Osteoblast (primary cell): Measurements from ENCODE around the gene CDC42BPG. TPM values are rescaled to one million over a fixed set of nuclear protein-coding genes. Genes with fewer than 3 reads are reported as not detected.

Experiments used
- DNase-seq: peaks from one replicate; pipeline ENCODE4 v3.0.0; 2011; ENCODE audit warnings: low spot score, mixed read lengths; ENCODE audit not compliant: insufficient read length; ENCODE audit errors: missing footprints
- H2AFZ ChIP-seq: 2 replicates; pipeline ENCODE4 v1.6.0; 2011; ENCODE audit warnings: mild to moderate bottlenecking, low read length
- H3K27ac ChIP-seq: 2 replicates; pipeline ENCODE4 v1.5.1; 2011; ENCODE audit warnings: mild to moderate bottlenecking, low read depth, low read length, moderate library complexity
- H3K27me3 ChIP-seq: 2 replicates; pipeline ENCODE4 v1.6.0; 2012; ENCODE audit warnings: mild to moderate bottlenecking, control low read depth, inconsistent platforms, low read length, moderate library complexity; ENCODE audit not compliant: insufficient read depth
- H3K36me3 ChIP-seq: 2 replicates; pipeline ENCODE4 v1.5.1; 2011; ENCODE audit warnings: mild to moderate bottlenecking, low read length, control low read depth, moderate library complexity; ENCODE audit not compliant: insufficient read depth
- H3K4me1 ChIP-seq: 2 replicates; pipeline ENCODE4 v1.5.1; 2011; ENCODE audit warnings: mild to moderate bottlenecking, low read length, control low read depth, moderate library complexity; ENCODE audit not compliant: insufficient read depth
- H3K4me2 ChIP-seq: 2 replicates; pipeline ENCODE4 v1.6.0; 2011; ENCODE audit warnings: mild to moderate bottlenecking, low read length; ENCODE audit not compliant: insufficient read depth
- H3K4me3 ChIP-seq: fragments of 200-600 bp; sonication (generic); 3 replicates; pipeline ENCODE4 v1.5.1; 2012; ENCODE audit warnings: mild to moderate bottlenecking, low read length, inconsistent platforms; ENCODE audit not compliant: insufficient read depth
- H3K79me2 ChIP-seq: 2 replicates; pipeline ENCODE4 v1.6.0; 2012; ENCODE audit warnings: mild to moderate bottlenecking, low read length, control low read depth, inconsistent platforms; ENCODE audit not compliant: insufficient read depth
- H3K9me3 ChIP-seq: 2 replicates; pipeline ENCODE4 v1.5.1; 2011; ENCODE audit warnings: low read depth, low read length, control low read depth
- H4K20me1 ChIP-seq: 2 replicates; pipeline ENCODE4 v1.6.0; 2012; ENCODE audit warnings: mild to moderate bottlenecking, low read length, control low read depth; ENCODE audit not compliant: insufficient read depth
- CTCF ChIP-seq: IDR thresholded peaks from 2 replicates; pipeline ENCODE4 v1.5.1; 2011; ENCODE audit warnings: mild to moderate bottlenecking, low read depth, low read length, moderate library complexity; ENCODE audit errors: extremely low read depth
- total RNA-seq: library from RNA; depleted of rRNA; stranded (reverse); fragments of >200 nt; gene quantifications from 2 replicates; pipeline ENCODE4 v1.2.3, GENCODE V29; 2012

The CDC42BPG gene
- total RNA-seq, 1 donor, result under 0.01 TPM

- Histone ChIP-seq H3K27me3 (no peaks in the 10 kb centered on the region), H2AFZ (no peak overlapping the region), H3K4me2 (no peak overlapping the region), H4K20me1 (no peaks in the 10 kb centered on the region), H3K4me3 (no peak overlapping the region), H3K27ac (no peak overlapping the region), H3K79me2 (no peaks in the 10 kb centered on the region), H3K36me3 (no peaks in the 10 kb centered on the region), H3K4me1 (peaks cover 10% of the 10 kb centered on the region), H3K9me3 (no peaks in the 10 kb centered on the region)
- no peak for DNase-seq
- no peak for TF ChIP-seq CTCF
Observed at GRCh38 chr11:64888729-64889511, 44.5 kb upstream of the CDC42BPG start.

DNA sequence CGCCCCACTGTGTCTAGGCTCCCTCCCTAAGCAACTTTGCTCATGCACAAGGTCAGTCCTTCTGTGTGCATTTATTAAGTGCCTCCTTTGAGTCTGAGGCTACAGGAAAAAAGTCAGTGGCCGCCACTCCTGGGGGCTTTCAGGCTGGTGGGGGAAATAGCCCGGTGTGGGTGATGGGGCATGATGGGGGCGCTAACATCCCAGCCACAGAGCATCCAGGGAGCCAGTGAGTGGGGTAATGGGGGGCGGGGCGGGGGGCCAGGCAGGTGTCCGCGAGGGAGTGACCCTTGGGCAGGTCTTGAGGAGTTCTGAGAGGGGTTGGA lies 43.9 kb upstream of the CDC42BPG start:
- Histone ChIP-seq H3K4me1 (peaks cover 10% of the 10 kb centered on the region), H3K4me2 (peak overlapping the region; percentile 74), H2AFZ (peak overlapping the region; percentile 92), H3K4me3 (no peak overlapping the region), H3K27me3 (no peaks in the 10 kb centered on the region), H3K79me2 (no peaks in the 10 kb centered on the region), H3K9me3 (no peaks in the 10 kb centered on the region), H3K27ac (no peak overlapping the region), H4K20me1 (no peaks in the 10 kb centered on the region), H3K36me3 (no peaks in the 10 kb centered on the region)
- no peak for DNase-seq
- no peak for TF ChIP-seq CTCF

- Histone ChIP-seq H4K20me1 (no peaks in the 10 kb centered on the region), H3K27me3 (no peaks in the 10 kb centered on the region), H2AFZ (peak overlapping the region; percentile 92), H3K36me3 (no peaks in the 10 kb centered on the region), H3K79me2 (no peaks in the 10 kb centered on the region), H3K9me3 (no peaks in the 10 kb centered on the region), H3K4me2 (peak overlapping the region; percentile 74), H3K27ac (no peak overlapping the region), H3K4me3 (peak overlapping the region; percentile 62), H3K4me1 (peaks cover 10% of the 10 kb centered on the region)
- peak; percentile 99 for DNase-seq
- peak; percentile 76 for TF ChIP-seq CTCF
Observed at GRCh38 chr11:64887757-64888405, 43.4 kb upstream of the CDC42BPG start.

DNA sequence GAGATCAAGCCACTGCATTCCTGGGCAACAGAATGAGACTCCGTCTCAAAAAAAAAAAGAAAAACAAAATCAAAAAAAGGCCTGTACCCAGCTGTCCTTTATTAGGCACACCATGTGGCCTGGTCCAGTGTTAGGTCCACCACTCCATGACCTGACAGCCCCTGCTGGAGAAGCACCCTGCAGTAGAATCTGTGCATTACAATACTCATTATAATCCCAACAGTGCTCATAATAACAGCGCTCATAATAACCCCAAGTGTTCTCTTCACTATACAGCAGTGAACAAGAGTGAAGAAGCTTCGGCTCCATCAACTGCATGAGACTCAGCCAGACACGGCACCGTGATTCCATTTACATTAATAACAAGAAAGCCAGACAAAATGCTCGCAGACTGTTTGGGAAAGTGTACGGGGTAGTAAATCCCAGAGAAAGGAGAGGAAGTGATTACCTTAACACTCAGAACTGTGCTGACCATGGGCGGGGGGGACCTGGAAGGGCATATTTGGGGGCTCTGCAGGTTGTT lies 42.8 kb upstream of the CDC42BPG start:
- no peak for TF ChIP-seq CTCF
- Histone ChIP-seq H4K20me1 (no peaks in the 10 kb centered on the region), H2AFZ (peak overlapping the region; percentile 88), H3K27me3 (no peaks in the 10 kb centered on the region), H3K79me2 (no peaks in the 10 kb centered on the region), H3K36me3 (no peaks in the 10 kb centered on the region), H3K4me2 (peak overlapping the region; percentile 74), H3K27ac (peak overlapping the region; percentile 33), H3K9me3 (no peaks in the 10 kb centered on the region), H3K4me1 (peaks cover 10% of the 10 kb centered on the region), H3K4me3 (no peak overlapping the region)
- no peak for DNase-seq
